AG04450 (cell line): ENCODE measurements around the gene OBSCN. TPM values are rescaled to one million over a fixed set of nuclear protein-coding genes. Genes with fewer than 3 reads are reported as not detected.

Source experiments
- CTCF ChIA-PET: fragments of 300-600, 350-600 bp; formaldehyde crosslinking; extraction: SDS; loops from one replicate; lab custom pipeline; 2022; ENCODE audit warnings: antibody characterized with exemption, inconsistent platforms; lab: Charles Lee
- POLR2A ChIA-PET: fragments of 350-600 bp; formaldehyde crosslinking; extraction: SDS; loops from one replicate; lab custom pipeline; 2021; ENCODE audit warnings: antibody characterized with exemption, inconsistent platforms; lab: Yijun Ruan, JAX
- DNase-seq: peaks from one replicate; pipeline ENCODE4 v3.0.0-alpha.2; 2011; ENCODE audit warnings: low read depth, low spot score
- H3K27ac ChIP-seq: one replicate; pipeline ENCODE4 v1.5.1; 2012; ENCODE audit warnings: low read depth, low read length, control low read depth
- H3K27me3 ChIP-seq: one replicate; pipeline ENCODE4 v1.6.0; 2012; ENCODE audit warnings: low read length; ENCODE audit not compliant: control insufficient read depth, insufficient read depth
- H3K4me3 ChIP-seq: 2 replicates; pipeline ENCODE4 v1.5.1; 2011; ENCODE audit warnings: mild to moderate bottlenecking, low read depth, low read length, control low read depth
- H3K9me3 ChIP-seq: 2 replicates; pipeline ENCODE4 v1.5.1; 2012; ENCODE audit warnings: low read length; ENCODE audit not compliant: control insufficient read depth, insufficient read depth
- CTCF ChIP-seq: IDR thresholded peaks from 2 replicates; pipeline ENCODE4 v1.5.1; 2011; ENCODE audit warnings: low read depth, low read length, control low read depth, inconsistent platforms
- polyA plus RNA-seq: library from polyadenylated mRNA; depleted of rRNA; stranded (reverse); fragments of >200 nt; gene quantifications from 2 replicates; pipeline ENCODE4 v1.2.3, GENCODE V29; 2011

Gene OBSCN
- polyA plus RNA-seq, 1 experiment, result 3.9 TPM

GRCh38 chr1:228373681-228374571 is 166.1 kb downstream of the OBSCN start:
- H3K4me3 ChIP-seq, result no peak overlapping the region
- no peaks in the 10 kb centered on the region for H3K27me3 ChIP-seq
- peaks cover 21% of the 10 kb centered on the region for H3K9me3 ChIP-seq
- ChIA-PET POLR2A (interaction anchor here (1.0 kb wide), 1 partner anchor 213 kb away, joined by 3 read pairs; no protein-coding TSS in a partner anchor), CTCF (no interaction called here)
- H3K27ac ChIP-seq, result no peak overlapping the region
- no peak for TF ChIP-seq CTCF
- DNase-seq, result no peak

- POLR2A ChIA-PET, result interaction anchor here (0.6 to 1.0 kb wide), 2 partner anchors 105 to 214 kb away, joined by 3 read pairs; no protein-coding TSS in a partner anchor
- TF ChIP-seq CTCF, result no peak
- CTCF ChIA-PET, result no interaction called here
- peak; percentile 88 for DNase-seq
- Histone ChIP-seq H3K27me3 (no peaks in the 10 kb centered on the region), H3K27ac (peak overlapping the region; percentile 88), H3K4me3 (no peak overlapping the region), H3K9me3 (peaks cover 24% of the 10 kb centered on the region)
Measured at GRCh38 chr1:228374711-228375577, 167.1 kb downstream of the OBSCN start.

GRCh38 chr1:228375578-228376261 is 167.9 kb downstream of the OBSCN start:
- ChIA-PET POLR2A (interaction anchor here (0.6 kb wide), 1 partner anchor 100 kb away, joined by 3 read pairs; no protein-coding TSS in a partner anchor), CTCF (no interaction called here)
- Histone ChIP-seq H3K9me3 (peaks cover 24% of the 10 kb centered on the region), H3K27me3 (no peaks in the 10 kb centered on the region), H3K27ac (peak overlapping the region; percentile 88), H3K4me3 (no peak overlapping the region)
- TF ChIP-seq CTCF, result no peak
- DNase-seq, result no peak

- H3K27ac ChIP-seq, result no peak overlapping the region
- no peak for TF ChIP-seq CTCF
- ChIA-PET CTCF (no interaction called here), POLR2A (interaction anchor here (0.6 kb wide), 1 partner anchor 101 kb away, joined by 3 read pairs; no protein-coding TSS in a partner anchor)
- DNase-seq, result no peak
- no peak overlapping the region for H3K4me3 ChIP-seq
- peaks cover 24% of the 10 kb centered on the region for H3K9me3 ChIP-seq
- no peaks in the 10 kb centered on the region for H3K27me3 ChIP-seq
Measured at GRCh38 chr1:228376262-228376628, 168.4 kb downstream of the OBSCN start.
